ENCODE results near the gene SLC37A3. TPM values are rescaled to one million over a fixed set of nuclear protein-coding genes. Genes with fewer than 3 reads are reported as not detected.

SLC37A3 gene
- total and polyA plus RNA-seq, 3 experiments from 2014 or later = 12.0 to 57.2 (median 56.6) TPM

GRCh38 chr7:140284062-140284461 is 114.3 kb downstream of the SLC37A3 start:
- Mint-ChIP-seq H3K27me3 (peaks cover 0 to 2% of the 10 kb centered on the region in 2 donors), H3K27ac (no peak overlapping the region), H3K4me1 (no peaks in the 10 kb centered on the region), H3K9me3 (no peaks in the 10 kb centered on the region), H3K4me3 (no peak overlapping the region), H3K36me3 (peaks cover 0 to 1% (median 0%) of the 10 kb centered on the region in 3 donors)
- POLR2A ChIA-PET = no interaction called here
- H3K4me1 ChIP-seq (ENCODE audit: insufficient read depth, low read length) = no peaks in the 10 kb centered on the region
- H3K4me3 ChIP-seq (ENCODE audit: low read length) = no peak overlapping the region
- no peak for DNase-seq
- CTCF ChIA-PET = no interaction called here
- no peak overlapping the region for H3K27ac ChIP-seq (ENCODE audit: low read depth, low read length)
- no peaks in the 10 kb centered on the region for H3K36me3 ChIP-seq (ENCODE audit: insufficient read depth, low read length)
- no peaks in the 10 kb centered on the region for H3K9me3 ChIP-seq (ENCODE audit: low read length)
- H3K27me3 ChIP-seq (ENCODE audit: insufficient read depth, low read length, poor library complexity, severe bottlenecking) = no peaks in the 10 kb centered on the region

Other genes starting within 250 kb of the SLC37A3 start
- gene KDM7A, start 221.5 kb downstream of the SLC37A3 start, total RNA-seq = 1 to 10 TPM; 8.2 to 8.5 TPM
- 3.5 TPM for gene KDM7A, start 221.5 kb downstream of the SLC37A3 start, polyA plus RNA-seq
- 10 to 100 TPM in 1 of 2 experiments, 1 to 10 TPM in 1; 7.5 to 10.4 TPM for gene RAB19, start 5.5 kb upstream of the SLC37A3 start, total RNA-seq
- 2.0 TPM for gene RAB19, start 5.5 kb upstream of the SLC37A3 start, polyA plus RNA-seq
- gene MKRN1, start 81.0 kb upstream of the SLC37A3 start, total RNA-seq = 10 to 100 TPM; 66.3 to 67.5 TPM
- 115 TPM for gene MKRN1, start 81.0 kb upstream of the SLC37A3 start, polyA plus RNA-seq
- not detected for gene DENND2A, start 242.3 kb upstream of the SLC37A3 start, total RNA-seq
- not detected for gene DENND2A, start 242.3 kb upstream of the SLC37A3 start, polyA plus RNA-seq

Measured in CD8-positive, alpha-beta memory T cell (primary cell).